ENCODE data around the gene SP110. TPM values are rescaled to one million over a fixed set of nuclear protein-coding genes. Genes with fewer than 3 reads are reported as not detected.

Gene SP110
- total RNA-seq, 3 donors from 2014 or later = 17.4 to 23.0 (median 22.9) TPM

- no peak for TF ChIP-seq CTCF (IDR thresholded peaks at IDR 0.05)
- DNase-seq (no peak), ATAC-seq (no peak)
- no peaks in the 10 kb centered on the region for H3K9me3 ChIP-seq
- peaks cover 6% of the 10 kb centered on the region for H3K36me3 ChIP-seq (ENCODE audit: low read depth)
- no peaks in the 10 kb centered on the region for H3K4me1 ChIP-seq (ENCODE audit: low read depth)
- intact Hi-C loops (cut with DNase I, micrococcal nuclease) = no loop called here
- no peak overlapping the region for H3K4me3 ChIP-seq
Measured at GRCh38 chr2:230178546-230179485, 41.0 kb downstream of the SP110 start.

- ATAC-seq (no peak), DNase-seq (no peak)
- peaks cover 6% of the 10 kb centered on the region for H3K36me3 ChIP-seq (ENCODE audit: low read depth)
- H3K9me3 ChIP-seq = no peaks in the 10 kb centered on the region
- no peaks in the 10 kb centered on the region for H3K4me1 ChIP-seq (ENCODE audit: low read depth)
- intact Hi-C loops (cut with DNase I, micrococcal nuclease) = no loop called here
- TF ChIP-seq CTCF (IDR thresholded peaks at IDR 0.05) = no peak
- H3K4me3 ChIP-seq = no peak overlapping the region
Measured at GRCh38 chr2:230176996-230177395, 42.8 kb downstream of the SP110 start.

DNA sequence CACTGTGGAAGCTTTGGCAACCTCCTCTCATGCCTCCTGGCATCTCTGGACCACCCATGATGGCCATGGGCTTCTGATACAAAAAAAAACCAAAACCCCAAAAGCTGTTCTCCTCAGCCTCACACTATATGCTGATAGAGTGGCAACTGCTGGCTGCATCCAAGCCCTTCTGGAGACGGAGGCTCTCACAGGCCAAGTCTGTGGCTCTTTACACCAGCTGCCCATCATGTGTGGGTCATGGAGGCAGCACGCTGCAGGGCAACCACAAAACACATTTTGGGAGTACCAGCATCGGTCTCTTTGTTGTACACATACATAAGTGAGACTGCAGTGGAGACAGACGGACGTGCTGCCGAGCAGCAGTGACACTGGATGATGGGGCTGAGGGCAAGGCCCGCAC, 45.3 kb downstream of the SP110 start:
- Histone ChIP-seq H3K36me3 (ENCODE audit: low read depth) (peaks cover 6% of the 10 kb centered on the region), H3K9me3 (no peaks in the 10 kb centered on the region), H3K4me1 (ENCODE audit: low read depth) (peaks cover 8% of the 10 kb centered on the region), H3K4me3 (no peak overlapping the region)
- no peak for ATAC-seq
- intact Hi-C loops (cut with DNase I, micrococcal nuclease) = no loop called here
- no peak for DNase-seq
- no peak for TF ChIP-seq CTCF (IDR thresholded peaks at IDR 0.05)

- DNase-seq (no peak), ATAC-seq (no peak)
- no peaks in the 10 kb centered on the region for H3K9me3 ChIP-seq
- TF ChIP-seq CTCF (IDR thresholded peaks at IDR 0.05) = no peak
- H3K36me3 ChIP-seq (ENCODE audit: low read depth) = peaks cover 6% of the 10 kb centered on the region
- H3K4me3 ChIP-seq = no peak overlapping the region
- intact Hi-C loops (cut with DNase I, micrococcal nuclease) = no loop called here
- peaks cover 8% of the 10 kb centered on the region for H3K4me1 ChIP-seq (ENCODE audit: low read depth)
Measured at GRCh38 chr2:230172852-230173251, 46.9 kb downstream of the SP110 start.

DNA sequence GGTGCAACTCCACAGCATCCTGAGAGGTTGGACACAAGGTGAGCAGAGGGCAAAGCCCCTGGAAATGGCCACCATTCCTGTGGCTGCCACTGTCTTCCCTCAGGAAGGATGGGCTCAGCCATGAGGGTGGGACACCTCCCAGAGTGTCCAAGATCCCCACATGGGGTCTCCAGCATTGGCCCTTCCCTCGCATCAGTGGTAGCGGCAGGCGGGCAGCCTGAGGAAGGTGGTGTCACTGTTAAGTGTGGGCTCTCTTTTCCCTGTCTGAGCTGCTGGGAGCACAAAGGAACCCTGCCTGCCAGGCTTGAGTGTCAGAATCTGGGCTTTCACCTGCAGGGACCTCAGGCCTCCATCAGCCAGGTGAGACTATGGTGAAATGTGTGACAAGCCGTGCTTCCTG, 47.6 kb downstream of the SP110 start:
- peaks cover 1% of the 10 kb centered on the region for H3K36me3 ChIP-seq (ENCODE audit: low read depth)
- no peak overlapping the region for H3K4me3 ChIP-seq
- H3K4me1 ChIP-seq (ENCODE audit: low read depth) = peaks cover 8% of the 10 kb centered on the region
- no peak for DNase-seq
- ATAC-seq = no peak
- intact Hi-C loops (cut with DNase I, micrococcal nuclease) = no loop called here
- TF ChIP-seq CTCF (IDR thresholded peaks at IDR 0.05) = no peak
- H3K9me3 ChIP-seq = no peaks in the 10 kb centered on the region
